ENCODE results near the gene OPHN1.

OPHN1 gene

DNA sequence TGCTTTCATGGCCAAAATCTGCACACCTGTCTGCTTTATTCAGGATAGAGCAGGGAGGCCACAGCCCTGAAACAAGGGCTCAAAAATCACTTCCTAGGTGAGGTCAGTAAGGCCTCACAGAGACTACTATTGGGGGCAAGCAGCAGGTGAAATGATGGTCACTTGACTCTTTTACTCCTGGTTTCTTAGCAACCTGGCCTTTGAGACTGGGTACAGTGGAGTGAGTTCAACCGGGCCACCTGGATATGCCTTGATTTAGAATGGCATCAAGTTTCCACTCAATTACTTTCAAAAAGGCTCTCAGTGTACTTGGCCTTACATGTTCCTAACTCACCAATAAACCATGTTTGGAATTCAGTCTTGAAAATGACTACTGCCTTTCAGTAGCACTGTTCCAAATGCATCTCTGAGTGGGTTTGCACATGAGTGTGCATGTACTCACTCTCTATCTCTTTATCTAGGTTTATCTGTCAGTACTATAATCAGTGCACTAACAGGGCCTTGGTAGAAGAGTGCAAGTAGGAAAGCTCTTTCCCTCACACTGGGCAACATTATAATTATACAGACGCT lies 388.2 kb downstream of the OPHN1 start:
- no peak for DNase-seq

DNA sequence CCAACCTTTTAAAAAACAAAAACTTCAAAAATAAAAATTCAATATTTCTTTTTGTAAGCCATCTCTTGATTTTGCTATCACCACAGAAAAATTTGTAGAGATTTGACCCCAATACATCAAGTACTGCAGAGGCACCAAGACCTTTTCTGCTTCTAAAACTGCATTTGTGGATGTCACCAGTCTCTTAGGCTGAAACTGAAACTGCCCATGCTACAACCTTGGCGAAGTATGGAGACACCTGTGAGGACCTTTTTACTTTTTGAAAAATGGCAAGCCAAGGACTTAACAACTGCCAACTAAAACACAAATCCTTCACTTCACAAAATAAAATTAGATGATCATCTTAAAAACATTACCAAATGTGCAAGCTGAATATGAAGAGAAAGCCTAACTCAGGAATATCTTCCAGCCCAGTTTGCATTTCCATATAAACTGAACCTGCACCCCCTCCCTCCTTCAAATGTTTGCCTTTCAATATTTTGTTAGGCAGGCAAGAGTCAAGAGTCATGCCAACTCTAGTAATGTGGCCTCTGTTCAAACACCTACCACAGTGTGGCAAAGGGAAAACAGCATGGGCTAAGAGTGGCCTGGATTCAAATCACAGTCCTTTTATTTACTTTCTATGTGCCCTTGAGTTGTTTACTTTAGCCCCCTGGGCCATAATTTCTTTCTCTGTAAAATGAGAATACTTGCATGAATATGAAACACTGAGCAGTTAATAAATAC lies 389.4 kb downstream of the OPHN1 start:
- DNase-seq, result no peak

DNA sequence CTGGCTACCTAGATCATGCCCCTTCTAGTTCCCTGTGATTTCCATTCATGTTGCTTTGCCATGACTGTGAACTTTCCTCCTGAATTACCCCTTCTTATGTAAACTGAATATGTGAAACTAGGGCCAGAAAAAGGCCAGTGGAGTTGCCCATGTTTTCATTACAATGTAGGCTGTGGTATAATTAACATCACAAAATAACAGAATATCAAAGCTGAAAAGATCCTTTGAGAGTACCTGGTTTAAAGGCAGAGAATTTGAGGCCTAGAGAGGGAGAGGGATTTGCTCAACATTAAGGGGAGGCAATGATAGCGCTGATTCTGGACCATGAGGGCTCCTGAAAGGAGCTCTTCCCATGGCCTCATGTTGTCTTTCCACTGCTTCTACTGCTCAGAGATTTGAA lies 392.2 kb downstream of the OPHN1 start:
- DNase-seq, result no peak

DNA sequence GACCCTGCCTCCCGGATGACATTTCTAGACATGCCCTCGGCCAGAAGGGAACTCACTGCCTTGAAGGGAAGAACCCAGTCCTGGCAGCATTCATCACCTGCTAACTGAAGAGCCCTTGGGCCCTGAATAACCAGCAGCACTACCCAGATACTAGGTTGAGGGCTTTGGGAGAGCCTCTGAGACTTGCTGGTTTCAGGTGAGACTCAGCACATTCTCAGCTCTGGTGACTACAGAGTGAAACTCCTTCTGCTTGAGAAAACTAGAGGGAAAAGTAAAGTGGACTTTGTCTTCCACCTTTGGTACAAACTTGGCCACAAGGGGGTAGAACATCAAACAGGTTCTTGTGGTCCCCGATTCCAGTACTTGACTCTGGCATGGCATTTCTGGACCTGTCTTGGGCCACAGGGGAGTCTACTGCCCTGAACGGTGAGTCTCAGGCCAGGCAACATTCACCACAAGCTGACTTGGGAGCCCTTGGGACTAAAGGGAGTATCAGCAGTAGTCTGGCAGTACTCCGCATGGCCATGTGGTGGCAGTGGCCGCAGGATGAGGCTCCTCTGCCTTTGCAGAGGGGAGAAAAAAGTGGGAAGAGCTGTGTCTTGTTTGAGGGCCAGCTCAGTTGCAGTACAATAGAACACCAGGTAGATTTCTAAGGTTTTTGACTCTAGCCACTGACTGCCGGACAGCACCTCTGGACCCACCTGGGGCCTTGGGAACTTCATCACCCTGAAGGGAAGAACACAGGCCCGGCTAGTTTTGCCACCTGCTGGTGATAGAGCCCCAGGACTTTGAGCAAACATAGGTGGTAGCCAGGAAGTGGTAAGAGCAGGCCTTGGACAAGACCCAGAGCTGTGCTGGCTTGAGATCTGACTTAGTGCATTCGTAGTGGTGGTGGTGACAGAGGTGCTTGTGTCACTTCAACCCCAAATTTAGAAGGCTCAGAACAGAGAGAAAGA lies 414.8 kb downstream of the OPHN1 start:
- DNase-seq, result no peak

DNA sequence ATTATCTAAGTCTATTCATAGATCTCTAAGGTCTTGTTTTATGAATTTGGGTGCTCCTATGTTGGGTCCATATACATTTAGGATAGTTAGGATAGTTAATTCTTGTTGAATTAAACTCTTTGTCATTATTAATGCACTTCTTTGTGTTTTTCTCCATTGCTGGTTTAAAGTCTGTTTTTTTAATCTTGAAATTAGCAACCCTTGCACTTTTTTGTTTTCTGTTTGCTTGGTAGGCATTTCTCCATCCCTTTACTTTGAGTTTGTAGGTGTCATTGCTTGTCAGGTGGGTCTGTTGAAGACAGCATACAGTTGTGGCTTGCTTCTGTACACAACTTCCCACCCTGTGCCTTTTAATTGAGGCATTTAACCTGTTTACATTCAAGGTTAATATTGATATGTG lies 434.8 kb downstream of the OPHN1 start:
- no peak for DNase-seq
